Measurements from ENCODE around the gene RPS6KA2.

The RPS6KA2 gene

DNA sequence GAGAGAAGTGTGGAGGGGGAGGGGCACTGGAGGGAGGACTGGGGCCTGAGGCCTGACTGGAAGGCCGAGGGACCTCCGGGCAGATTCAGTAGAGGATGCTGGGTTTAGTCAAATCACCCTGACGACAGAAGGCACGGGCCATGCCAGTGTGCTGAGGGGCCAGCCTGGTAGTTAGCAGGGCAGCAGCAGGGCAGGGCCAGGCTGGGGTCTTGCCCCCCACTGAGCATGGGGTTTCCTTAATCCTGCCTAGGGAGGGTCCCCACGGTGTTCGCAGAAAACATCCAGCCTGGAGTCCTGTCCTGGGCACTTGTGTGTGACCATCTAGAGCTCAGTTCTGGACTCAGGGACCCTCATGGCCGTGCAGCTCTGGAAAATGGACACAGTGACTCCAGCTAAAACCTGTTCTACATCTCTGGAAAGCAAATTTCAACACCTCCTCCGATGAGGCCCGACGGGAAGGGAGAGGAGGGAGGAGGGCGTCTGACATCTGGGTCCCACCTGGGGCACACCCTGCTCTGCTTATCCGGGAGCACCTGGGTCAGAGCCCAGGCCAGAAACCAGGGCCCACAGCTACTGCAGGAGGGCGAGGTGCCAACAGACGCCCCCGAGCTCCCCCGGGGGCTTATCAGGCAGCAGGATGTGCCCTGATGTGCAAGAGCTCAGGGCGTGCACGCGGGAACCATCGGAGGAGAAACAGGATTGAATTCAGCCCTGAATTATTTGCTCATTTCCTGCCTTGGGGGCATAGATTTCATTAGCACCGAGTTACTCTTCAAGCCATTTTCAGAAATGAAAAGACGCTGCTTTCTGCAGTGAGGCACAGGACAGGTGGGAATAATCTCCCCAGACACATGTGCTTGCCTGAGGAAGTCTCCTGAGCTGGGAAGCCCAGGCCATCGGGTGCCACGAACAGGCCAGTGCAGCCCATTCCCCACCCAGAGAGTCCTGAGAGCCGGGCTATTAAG is 166.3 kb downstream of the RPS6KA2 start:
- no peak for DNase-seq

DNA sequence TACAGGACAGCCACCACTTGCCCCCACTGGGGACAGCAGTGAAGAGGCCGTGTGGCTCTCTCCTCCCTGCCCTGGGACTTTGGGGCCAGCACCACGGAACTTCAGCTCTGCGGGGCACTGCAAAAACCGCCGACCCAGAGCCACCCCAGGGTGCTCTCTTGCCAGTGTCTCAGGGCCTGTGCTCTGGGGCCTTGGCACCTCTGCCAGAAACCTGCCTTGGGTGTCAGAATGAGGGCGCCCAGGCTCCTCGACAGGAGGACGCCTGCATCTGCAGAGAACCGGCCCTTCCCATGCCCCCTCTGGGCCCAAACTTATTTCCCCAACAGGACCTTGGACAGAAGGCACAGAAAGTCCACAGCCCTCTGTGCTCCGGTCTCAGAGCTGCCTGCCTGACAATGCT is 167.1 kb downstream of the RPS6KA2 start:
- no peak for DNase-seq

DNA sequence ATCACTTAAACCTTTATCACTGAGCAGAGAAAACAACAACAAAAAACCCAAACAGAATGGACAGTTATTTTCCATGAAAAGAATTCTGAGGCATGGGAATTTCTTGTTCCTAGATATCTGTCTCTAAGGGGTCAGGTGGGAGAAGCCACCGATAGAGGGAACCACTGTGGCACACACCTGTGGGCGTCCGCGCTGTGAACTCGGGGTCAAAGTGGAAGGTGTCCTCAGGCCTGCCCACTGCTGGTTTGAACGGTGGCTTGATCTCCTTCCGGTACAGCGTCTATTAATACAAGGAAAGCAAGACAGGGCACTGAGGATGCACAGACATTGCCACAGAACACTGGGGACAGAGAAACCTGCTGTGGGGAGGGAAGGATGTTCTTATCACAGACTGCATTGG is 167.8 kb downstream of the RPS6KA2 start:
- no peak for DNase-seq

DNA sequence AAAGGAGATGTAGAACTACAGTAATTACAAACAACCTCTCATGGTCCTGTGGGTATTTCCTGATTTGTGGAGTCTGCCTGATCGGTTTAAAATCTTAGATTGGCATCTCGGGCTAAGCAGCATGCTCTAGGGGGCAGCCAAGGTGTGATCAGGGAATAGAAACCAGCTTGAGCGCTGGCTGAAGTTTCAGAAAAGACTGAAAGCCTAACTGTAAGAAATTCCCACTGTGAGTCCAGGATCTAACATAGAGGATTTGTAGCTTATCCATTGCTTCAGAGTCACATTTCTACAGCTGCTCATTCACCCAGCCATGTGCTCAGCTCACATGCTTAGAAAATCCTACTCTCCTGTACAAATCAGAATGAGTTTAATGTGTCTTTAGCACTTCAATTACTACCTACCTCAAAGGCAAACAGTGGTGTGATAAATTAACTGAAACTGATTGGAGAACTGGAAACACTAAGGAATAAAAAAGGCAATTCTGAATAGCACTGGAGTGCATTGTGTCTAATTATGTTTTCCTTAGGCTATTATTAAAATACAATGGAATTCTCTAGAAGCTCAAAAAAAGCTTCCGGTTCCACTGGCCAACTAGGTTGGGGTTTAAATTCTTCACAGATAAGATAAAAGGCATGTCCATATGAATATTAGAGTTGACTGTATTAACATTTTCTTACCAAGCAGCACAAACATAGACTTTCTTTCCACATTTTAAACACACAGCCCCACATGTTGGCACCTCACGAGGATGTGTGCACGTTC is 170.5 kb downstream of the RPS6KA2 start:
- DNase-seq = no peak

DNA sequence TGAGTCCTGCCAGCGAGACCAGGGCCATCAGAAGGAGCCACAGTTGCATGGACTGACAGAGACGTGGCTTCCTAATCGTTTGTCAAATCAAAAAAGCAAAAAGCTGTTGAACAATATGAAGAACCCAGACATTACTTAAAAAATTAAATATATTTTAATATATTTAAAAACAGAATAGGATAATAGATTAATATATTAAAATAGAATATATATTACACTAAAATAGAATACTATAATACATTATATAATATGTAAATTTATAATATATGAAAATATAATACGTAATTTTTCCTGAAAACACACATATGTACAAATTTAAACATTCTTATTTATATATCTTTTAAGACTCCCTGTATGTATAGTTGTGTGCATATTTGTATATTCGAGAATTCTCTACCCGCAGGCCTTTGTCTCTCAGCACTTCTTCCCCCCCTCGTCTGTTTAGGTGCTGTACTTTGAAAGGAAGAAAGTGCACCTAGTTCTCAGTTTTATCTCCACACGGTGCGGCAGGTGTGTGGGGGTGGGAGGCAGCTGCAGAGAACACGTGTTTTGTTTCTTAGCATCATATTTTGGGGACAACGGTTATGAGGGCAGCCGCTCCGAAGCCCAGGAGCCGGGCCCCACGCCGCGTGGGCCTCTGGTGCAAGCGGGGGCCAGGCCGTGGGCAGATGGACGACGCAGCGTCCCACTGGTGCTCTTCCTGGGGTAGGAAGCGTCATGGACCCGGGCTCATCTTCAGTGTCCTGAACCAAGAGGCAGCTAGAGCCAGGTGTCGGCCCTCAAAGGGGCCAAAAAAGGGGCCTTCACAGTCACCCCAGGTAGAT is 172.1 kb downstream of the RPS6KA2 start:
- DNase-seq = no peak

DNA sequence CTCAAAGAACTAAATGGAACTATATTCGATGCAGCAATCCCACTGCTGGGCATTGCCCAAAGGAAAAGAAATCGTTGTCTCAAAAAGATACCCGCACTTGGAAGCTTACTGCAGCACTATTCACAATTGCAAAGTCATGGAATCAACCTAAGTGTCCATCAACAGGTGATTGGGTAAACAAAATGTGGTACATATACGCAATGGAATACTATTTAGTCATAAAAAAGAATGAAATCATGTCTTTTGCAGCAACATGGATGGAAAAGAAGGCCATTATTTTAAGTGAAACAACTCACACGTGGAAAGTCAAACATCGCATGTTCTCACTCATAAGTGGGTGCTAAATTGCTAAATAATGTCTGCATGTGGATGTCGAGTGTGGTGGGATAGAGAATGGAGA is 173.4 kb downstream of the RPS6KA2 start:
- DNase-seq = no peak

DNA sequence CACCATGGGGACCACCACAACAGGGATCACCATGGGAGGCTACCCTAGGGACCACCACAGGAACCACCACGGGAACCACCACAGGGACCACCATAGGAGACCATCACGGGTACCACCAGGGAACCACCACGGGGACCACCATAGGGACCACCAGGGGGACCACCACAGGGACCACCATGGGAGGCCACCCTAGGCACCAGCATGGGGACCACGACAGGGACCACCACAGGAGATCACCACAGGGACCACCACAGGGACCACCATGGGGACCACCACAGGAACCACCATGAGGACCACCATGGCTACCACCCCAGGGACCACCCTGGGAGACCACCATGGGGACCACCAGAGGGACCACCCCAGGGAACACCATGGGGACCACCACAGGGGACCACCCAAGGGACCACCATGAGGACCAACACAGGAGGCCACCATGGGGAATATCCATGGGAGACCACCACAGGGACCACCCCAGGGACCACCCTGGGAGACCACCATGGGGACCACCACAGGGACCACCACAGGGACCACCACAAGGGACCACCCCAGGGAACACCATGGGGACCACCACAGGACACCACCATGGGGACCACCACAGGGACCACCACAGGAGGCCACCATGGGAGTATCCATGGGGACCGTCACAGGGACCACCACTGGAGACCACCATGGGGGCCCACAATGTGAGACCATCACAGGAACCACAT is 176.7 kb downstream of the RPS6KA2 start:
- DNase-seq = no peak

DNA sequence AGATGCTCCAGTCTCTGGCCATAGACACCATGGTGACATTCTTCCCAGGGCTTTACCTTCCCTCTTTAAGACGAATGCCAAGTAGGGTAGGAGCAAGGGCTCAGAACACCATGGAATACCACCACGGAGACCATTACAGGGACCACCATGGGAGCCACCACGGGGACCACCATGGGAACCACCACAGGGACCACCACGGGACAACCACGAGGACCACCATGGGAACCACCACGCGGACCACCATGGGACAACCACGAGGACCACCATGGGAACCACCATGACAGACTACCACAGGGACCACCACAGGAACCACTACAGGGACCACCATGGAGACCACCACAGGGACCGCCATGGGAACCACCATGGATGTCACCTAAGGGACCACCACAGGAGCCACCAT is 177.4 kb downstream of the RPS6KA2 start:
- no peak for DNase-seq

DNA sequence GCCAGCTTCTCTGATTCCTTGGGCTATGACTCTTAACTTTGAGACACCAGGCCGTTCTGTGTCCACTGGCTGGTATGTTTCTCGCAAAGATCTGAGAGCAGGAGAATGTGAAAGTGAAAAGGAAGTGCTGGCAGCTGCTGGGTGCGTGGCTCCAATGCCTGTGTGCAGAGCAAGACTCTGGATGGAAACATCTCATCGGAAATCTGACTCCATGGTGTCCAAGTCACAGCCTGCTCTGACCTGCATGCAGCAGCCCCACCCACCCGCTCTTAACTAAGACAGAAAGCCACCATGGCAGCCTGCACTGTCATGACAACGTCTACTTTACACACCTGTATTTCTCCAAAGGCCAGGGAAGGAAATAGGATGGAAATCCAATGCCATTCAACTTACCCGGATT is 178.0 kb downstream of the RPS6KA2 start:
- no peak for DNase-seq

DNA sequence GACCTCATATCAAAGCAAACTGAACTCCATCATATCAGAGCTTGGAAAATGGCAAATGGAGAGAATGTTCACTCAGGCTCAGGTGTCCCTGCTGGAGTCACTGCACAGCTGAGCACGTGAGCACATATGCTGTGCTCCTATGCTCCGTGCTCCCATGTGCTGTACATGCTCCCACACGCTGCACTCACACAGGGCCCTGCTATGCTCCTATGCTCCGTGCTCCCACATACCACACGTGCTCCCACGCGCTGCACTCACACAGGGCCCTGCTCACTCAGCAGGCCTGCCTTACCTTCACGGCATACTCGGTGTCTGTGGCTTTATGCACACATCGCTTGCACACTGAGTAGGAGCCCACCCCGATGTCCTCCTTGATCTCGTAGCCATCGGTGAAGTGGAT is 178.6 kb downstream of the RPS6KA2 start:
- DNase-seq = no peak

DNA sequence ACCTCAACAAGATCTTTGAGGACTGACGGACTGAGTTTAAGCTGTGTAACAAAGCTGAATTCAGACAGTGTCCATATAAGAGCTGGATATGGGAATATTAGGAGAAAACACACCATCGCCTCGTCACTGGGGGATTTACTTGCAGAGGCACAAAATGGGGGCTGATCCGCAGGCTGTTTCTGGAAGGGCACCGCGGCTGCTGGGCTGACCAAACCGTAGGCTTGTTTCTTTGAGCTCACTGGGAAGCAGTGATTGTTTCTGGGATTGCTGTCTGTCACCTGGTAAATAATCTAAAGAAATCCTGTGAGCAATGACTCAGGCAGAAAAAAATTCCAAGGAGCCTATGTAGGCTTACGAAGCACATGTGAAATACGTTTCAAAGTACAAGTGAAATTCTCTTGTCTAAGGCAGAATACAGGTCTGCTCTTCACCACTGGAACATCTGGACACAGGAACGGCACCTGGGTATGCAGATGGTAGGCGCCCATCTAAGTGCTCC is 180.4 kb downstream of the RPS6KA2 start:
- DNase-seq = no peak

DNA sequence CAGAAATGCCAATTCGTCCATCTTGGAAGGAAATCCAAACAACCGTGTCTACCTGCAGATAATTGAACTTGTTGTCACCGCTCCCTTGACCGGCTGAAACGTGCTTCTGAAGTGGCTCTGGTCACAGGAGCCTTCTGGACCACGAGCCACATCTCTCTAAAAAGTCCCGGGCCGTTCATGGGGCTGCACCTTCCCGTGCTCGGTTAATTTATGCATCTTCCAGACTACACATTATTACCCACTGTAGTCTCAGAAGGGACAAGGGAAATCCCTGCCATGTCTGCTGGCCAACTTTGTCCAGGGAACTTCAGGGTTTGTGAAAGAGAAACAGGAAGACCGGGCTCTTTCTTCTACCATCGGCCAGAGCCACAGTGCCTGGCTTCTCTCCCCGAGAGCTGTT is 180.9 kb downstream of the RPS6KA2 start:
- no peak for DNase-seq

DNA sequence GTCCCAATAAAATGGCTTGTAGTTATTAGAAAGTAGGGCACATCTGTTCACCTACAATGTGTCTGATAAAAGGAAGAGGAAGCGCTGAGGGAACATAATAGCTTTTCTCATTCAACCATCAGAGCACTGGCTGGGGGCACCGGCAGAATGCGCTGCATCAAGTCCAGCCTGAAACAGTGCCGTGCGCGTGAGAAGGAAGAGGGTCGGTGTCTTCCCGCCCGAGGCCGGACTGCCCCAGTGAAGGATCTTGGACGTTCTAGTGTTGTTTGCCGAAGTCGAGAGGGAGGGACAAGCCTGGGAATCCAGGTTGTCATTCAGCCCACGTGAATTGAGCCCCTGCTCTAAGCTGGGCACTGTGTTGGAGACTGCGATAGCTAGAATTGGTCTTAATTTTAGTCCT is 182.6 kb downstream of the RPS6KA2 start:
- no peak for DNase-seq

DNA sequence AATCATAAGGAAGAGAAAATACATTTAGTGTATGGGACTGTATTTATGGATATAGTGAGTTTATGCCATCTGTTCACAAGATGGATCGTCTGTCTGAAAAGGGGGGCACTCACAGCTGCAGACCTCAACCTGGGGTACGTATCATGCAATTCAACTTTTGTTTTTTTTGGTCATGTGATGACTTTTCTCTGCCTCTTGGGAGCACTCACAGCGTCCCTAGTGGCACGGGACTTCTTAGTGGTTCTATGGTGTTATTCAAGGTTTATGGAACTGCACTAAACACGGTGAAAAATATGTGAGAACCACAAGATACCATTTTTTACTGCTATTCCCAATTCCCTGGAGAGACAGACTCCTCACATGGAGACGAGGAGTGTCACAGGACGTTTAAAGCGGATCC is 183.9 kb downstream of the RPS6KA2 start:
- DNase-seq = no peak

DNA sequence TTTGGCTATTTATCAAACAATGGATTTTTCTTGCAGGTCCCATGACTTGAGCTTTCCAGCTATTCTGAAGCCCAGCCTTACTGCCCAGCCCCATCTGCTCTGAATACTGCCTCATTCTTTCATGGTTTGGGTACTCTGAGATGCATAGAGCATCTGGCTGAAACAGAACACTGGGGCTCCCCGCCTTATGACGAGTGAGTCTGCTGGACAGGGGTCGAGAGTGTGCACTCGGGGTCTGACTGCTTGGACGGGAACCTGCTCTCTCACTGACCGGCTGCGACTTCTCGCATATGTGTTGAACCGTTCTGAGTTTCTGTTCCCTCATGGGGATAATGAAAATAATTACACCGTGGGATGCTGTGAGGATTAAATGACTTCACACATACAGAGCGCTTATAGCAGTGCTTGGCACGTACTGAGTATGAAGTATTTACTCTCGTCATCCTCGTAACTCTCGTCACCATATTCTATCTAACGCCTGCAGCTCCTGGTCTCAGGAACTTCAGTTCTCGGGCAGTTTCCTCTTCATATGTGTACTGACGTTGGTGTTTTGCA is 184.8 kb downstream of the RPS6KA2 start:
- no peak for DNase-seq

DNA sequence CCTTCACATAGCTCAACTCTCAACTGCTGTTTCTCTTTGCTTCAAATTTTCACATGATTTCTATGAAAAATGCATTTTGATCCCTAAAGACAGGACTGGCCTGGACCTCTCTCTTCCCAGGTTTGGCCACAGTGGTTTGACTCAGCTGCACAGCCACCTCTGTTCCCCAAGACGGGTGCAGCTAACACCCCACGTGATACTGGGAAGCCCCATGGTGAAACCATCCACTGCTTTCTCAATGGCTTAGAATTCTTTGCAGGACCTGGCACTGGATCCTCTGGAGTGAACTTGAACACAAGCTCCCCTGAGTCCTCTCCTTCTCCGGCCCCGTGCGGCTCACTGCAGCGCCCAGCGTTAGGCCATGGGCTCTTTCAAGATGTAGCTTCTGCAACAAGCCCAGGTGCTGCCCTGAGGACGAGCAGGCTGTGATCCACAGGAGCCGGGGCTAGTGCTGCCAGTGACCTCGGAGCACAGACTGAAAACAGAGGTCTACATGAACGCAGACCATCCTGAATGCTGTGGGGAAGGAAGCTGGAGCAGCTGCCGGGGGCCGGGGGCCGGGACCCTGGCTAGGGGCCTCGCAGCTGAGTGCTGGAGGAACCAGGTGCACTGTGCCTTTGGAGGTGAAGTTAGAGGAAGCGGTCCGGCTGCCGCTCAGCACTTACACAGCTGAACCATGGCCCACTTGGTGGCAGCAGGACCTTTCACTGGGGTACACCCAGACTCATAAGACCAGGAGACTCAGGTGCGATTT is 185.5 kb downstream of the RPS6KA2 start:
- no peak for DNase-seq

DNA sequence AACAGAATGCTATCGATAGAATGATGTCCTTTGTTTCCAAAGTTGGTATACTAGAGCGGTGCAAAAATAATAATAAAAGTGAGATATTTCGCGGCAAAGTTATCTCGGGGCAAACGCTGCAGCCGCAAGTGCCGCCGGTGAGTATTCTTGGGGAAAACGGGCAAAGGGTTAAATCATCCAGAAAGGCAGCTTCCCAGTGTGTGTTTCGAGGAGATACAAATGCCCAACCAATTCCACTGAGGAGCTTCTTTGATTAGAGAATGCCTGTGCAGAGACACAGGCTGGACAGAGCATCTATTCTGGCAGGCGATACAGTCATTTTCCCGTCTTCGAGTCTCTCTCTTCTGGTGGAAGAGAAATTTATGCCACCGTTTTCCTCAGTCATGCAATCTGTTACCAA is 186.3 kb downstream of the RPS6KA2 start:
- DNase-seq = no peak

DNA sequence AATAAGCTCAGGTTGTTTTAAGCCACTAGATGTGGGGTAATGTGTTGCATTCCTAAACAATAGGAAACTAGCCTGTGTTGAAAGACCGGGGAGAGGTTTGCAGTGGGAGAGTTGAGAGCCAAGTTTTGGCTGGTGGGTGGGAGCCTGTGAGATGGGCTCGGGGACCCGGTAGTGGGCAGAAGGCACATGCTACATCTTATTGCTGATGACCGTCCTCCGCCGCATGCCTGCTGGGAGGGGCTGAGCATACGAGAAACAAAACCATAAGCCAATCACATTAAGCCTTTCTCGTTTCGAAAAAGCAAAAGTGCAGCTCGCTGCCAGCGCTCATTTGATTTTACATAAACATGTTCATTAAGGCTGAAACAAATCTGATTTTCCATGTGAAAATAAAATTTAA is 186.9 kb downstream of the RPS6KA2 start:
- DNase-seq = no peak

DNA sequence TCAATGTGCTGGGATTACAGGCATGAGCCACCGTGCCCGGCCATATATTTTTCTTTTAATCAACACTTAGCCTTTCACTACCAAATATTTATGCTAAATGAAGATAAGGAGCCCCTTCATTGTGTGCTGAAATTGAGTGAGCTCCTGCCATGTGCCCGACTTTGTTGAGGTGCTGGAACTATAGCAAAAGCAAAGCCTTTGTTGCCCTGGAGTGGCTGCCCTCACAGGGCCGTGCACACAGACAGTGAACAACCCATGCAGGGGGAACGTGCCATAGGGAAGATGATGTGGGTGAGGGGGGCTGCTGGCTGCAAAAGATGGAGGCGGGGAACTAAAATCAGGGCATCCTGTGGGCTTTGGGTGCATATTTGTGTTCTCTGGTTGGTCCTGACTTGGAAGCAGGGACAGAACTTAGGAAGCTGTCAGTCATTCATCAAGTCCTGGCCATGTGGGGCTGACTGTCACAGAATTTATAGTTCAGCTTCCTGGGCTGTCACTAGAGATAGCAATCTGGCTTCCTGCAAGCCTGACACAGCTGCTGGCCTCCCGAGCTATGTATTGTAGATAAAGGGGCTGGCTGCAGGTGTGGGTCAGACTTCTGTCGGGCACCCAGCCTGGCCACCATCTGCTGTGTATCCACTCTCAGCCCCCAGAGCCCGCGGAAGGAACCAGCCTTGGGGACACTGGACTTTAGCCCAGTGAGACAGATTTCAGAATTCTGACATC is 187.5 kb downstream of the RPS6KA2 start:
- no peak for DNase-seq

DNA sequence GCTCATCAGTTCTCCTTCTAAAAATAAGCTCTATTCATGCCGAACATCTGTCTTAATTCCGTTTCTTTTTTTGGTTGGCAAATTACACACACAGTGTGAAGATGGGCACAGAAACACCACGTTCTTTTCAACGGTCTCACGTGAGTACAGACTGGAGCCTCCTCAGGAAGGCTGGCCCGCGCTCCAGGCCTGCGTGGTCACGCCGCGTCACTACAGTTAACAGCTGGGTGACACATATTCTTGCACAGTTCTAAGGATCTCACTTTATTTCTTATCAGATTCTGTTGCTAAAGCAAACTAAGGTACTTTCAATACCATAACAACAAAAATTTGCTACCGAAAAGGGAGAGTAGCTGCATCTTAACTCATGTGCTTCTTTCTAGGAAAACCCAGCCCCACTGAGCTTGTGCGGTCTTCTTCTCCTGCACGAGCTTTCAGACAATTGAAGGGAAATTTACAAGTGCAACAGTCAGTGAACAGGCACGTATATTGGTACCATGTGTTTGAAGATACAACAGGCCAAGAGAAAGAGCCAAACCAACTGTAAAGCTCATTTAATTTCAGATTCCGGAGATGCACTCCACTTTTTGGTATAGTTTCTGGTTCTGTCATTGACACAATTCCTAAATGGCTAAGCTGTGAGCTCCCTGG is 188.7 kb downstream of the RPS6KA2 start:
- no peak for DNase-seq
